ENCODE data around the gene ADAM17. TPM values are rescaled to one million over a fixed set of nuclear protein-coding genes. Genes with fewer than 3 reads are reported as not detected.

Gene ADAM17
- total RNA-seq, 2 donors from 2014 or later: 14.1 to 22.6 TPM

- intact Hi-C loops (cut with DNase I): no loop called here
- no peak for DNase-seq
- no peak for ATAC-seq
Measured at GRCh38 chr2:9441556-9441955, 114.1 kb downstream of the ADAM17 start.

GRCh38 chr2:9440058-9440727 is 115.4 kb downstream of the ADAM17 start:
- DNase-seq (no peak), ATAC-seq (no peak)
- intact Hi-C loops (cut with DNase I): no loop called here

DNA sequence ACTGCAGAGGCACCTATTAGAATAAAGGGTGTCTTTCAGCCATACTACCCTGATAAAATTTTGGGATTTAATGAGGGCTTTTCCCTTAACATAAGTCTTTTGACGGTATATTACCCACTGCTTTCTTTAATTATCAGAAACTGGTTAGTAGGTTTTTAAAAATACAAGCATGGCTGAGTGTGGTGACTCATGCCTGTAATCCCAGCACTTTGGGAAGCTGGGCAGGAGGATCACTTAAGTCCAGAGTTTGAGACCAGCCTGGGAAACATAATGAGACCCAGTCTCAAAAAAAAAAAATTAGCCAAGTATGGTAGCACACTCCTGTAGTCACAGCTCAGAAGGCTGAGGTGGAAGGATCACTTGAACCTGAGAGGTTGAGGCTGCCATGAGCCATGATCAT is 116.1 kb downstream of the ADAM17 start:
- no peak for ATAC-seq
- intact Hi-C loops (cut with DNase I): no loop called here
- DNase-seq: no peak

Other genes with a start within 250 kb of the ADAM17 start
- gene ITGB1BP1, start 132.3 kb downstream of the ADAM17 start, total RNA-seq: 100 to 1,000 TPM; 107 to 161 TPM
- gene CPSF3, start 132.2 kb downstream of the ADAM17 start, total RNA-seq: 10 to 100 TPM; 13.8 to 21.3 TPM
- 10 to 100 TPM; 60.0 to 64.3 TPM for gene IAH1, start 81.3 kb downstream of the ADAM17 start, total RNA-seq
- 100 to 1,000 TPM; 118 to 207 TPM for gene YWHAQ, start 75.2 kb upstream of the ADAM17 start, total RNA-seq

Data from left cardiac atrium (tissue), 4 donors.